Uterus (tissue), 2 donors: ENCODE measurements around the gene SMPD4.
"Not testable (repeated sequence)": the region's sequence is repeated elsewhere in the genome, so short reads cannot be mapped to it uniquely, and the experiment has no call there.

ENCODE experiments used
- CTCF ChIP-seq, 4 experiments: fragments of 200-600 bp in 2 of 4; fragments of 450-650 bp in 2 of 4; sonication (generic) in 2 of 4; IDR thresholded peaks; one replicate each; pipeline ENCODE4 v1.5.1; 2016 to 2019; ENCODE audit warnings: antibody characterized with exemption in 4 of 4, mild to moderate bottlenecking in 2 of 4, moderate library complexity in 1 of 4
- POLR2A ChIP-seq, 2 donors: fragments of 450-650 bp; IDR thresholded peaks; one replicate each; pipeline ENCODE4 v1.6.1; 2016; ENCODE audit warnings: antibody characterized with exemption in 2 of 2, mild to moderate bottlenecking in 1 of 2, moderate library complexity in 1 of 2

DNA sequence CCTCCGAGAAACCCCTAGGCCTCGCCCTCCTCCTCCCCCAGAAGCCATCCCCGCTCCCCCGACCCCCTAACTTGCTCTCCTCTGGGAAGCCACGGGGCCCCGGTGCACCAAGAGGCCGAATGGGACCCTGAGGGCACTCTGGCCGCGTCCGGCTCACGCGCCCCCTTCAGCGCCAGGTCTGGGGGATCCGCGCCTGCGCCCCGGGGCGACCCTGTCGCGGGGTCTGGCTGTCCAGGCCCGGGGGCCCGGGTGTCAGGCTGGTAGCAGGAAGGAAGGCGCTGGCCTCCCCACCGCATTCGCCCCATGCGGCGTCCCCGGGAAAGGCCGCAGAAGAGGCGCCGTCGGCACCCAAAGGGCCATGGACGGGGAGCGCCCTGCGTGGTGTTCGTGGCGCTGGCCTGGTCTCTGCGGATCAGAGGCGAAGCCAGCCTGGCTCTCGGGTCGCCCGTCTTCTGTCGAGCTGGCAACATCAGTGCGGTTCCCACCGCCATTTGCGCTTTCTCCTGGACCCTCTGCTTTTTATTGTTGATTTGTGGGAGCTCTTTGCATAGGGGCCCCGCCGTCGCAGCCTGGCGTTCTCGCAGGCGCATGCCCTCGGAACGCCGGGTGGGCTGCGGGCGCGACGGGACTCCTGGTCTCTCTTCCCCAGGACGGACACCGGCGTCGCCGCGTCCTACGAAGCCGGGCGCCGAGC lies 47.2 kb upstream of the SMPD4 start:
- not testable (repeated sequence) for TF ChIP-seq POLR2A, CTCF (IDR thresholded peaks at IDR 0.05)
